GM23338 (cell line): ENCODE results near the gene CDYL. TPM values are rescaled to one million over a fixed set of nuclear protein-coding genes. Genes with fewer than 3 reads are reported as not detected.

Experiments
- ATAC-seq: fragments of 200-7000 bp; cut with Tn5 transposase; 3 replicates; pipeline ENCODE4 v1.9.1; 2020
- DNase-seq: peaks from one replicate; pipeline ENCODE4 v3.0.0-alpha.2; 2015; ENCODE audit warnings: low spot score
- H2AFZ ChIP-seq: fragments of 200-600 bp; sonication (generic); 2 replicates; pipeline ENCODE4 v1.8.0; 2016; ENCODE audit warnings: antibody characterized with exemption, mild to moderate bottlenecking, moderate library complexity
- H3F3A ChIP-seq: fragments of 200-600 bp; sonication (generic); replicated peaks from 2 replicates; pipeline ENCODE4 v1.8.0; 2017; ENCODE audit warnings: antibody characterized with exemption, mixed run types, low read depth
- H3K27ac ChIP-seq: fragments of 200-600 bp; sonication (generic); 2 replicates; pipeline ENCODE4 v1.6.1; 2016; ENCODE audit warnings: low read depth
- H3K27me3 ChIP-seq: fragments of 200-600 bp; sonication (generic); 2 replicates; pipeline ENCODE4 v1.8.0; 2016; ENCODE audit warnings: mild to moderate bottlenecking, mixed run types, moderate library complexity; ENCODE audit not compliant: insufficient read depth
- H3K36me3 ChIP-seq: fragments of 200-600 bp; sonication (generic); 2 replicates; pipeline ENCODE4 v1.8.0; 2016; ENCODE audit warnings: mild to moderate bottlenecking; ENCODE audit not compliant: insufficient read depth
- H3K4me1 ChIP-seq: fragments of 200-600 bp; sonication (generic); 2 replicates; pipeline ENCODE4 v1.8.0; 2016; ENCODE audit warnings: mild to moderate bottlenecking, moderate library complexity; ENCODE audit not compliant: insufficient read depth
- H3K4me2 ChIP-seq: fragments of 200-600 bp; sonication (generic); 2 replicates; pipeline ENCODE4 v1.7.1; 2017; ENCODE audit warnings: mixed run types
- H3K4me3 ChIP-seq: fragments of 200-600 bp; sonication (generic); 2 replicates; pipeline ENCODE4 v1.6.1; 2016; ENCODE audit warnings: mixed run types
- H3K79me2 ChIP-seq: fragments of 200-600 bp; sonication (generic); replicated peaks from 2 replicates; pipeline ENCODE4 v1.8.0; 2017; ENCODE audit warnings: mild to moderate bottlenecking; ENCODE audit not compliant: insufficient read depth
- H3K9me2 ChIP-seq: fragments of 200-600 bp; sonication (generic); 2 replicates; pipeline ENCODE4 v1.8.0; 2017; ENCODE audit not compliant: insufficient read depth
- H4K20me1 ChIP-seq: fragments of 200-600 bp; sonication (generic); replicated peaks from 2 replicates; pipeline ENCODE4 v1.8.0; 2017; ENCODE audit warnings: mild to moderate bottlenecking; ENCODE audit not compliant: insufficient read depth
- H3K27ac Mint-ChIP-seq: 2 replicates; pipeline ENCODE4 v1.8.0; 2020; ENCODE audit warnings: inconsistent platforms, mild to moderate bottlenecking, moderate library complexity, mixed read lengths
- H3K27me3 Mint-ChIP-seq: 3 replicates; pipeline ENCODE4 v1.8.0; 2022; ENCODE audit warnings: low read depth, mild to moderate bottlenecking, moderate library complexity, mixed read lengths, inconsistent platforms; ENCODE audit not compliant: insufficient read depth, poor library complexity
- H3K36me3 Mint-ChIP-seq: 3 replicates; pipeline ENCODE4 v1.8.0; 2021; ENCODE audit warnings: low read depth, mild to moderate bottlenecking, inconsistent platforms, moderate library complexity, mixed read lengths
- H3K4me1 Mint-ChIP-seq: 3 replicates; pipeline ENCODE4 v1.8.0; 2020; ENCODE audit warnings: mild to moderate bottlenecking, inconsistent platforms, mixed read lengths
- H3K4me3 Mint-ChIP-seq: 3 replicates; pipeline ENCODE4 v1.8.0; 2021; ENCODE audit warnings: moderate library complexity, mild to moderate bottlenecking, inconsistent platforms, mixed read lengths
- H3K9me3 Mint-ChIP-seq: 3 replicates; pipeline ENCODE4 v1.8.0; 2020; ENCODE audit warnings: moderate library complexity, mild to moderate bottlenecking, inconsistent platforms, mixed read lengths
- CREB1 ChIP-seq: fragments of 250-450 bp; sonication (Bioruptor Pico); IDR thresholded peaks from 2 replicates; pipeline ENCODE4 v1.5.0; 2020; ENCODE audit warnings: low read depth, mild to moderate bottlenecking, moderate library complexity
- CTCF ChIP-seq, 2 experiments: fragments of 200-600 bp in 1 of 2; sonication (generic) in 1 of 2; conservative IDR thresholded peaks; 2 replicates each; pipeline versions ENCODE4 v1.5.1 to v1.6.1; 2016 to 2017; ENCODE audit warnings: antibody characterized with exemption in 2 of 2, low read depth in 2 of 2, mild to moderate bottlenecking in 2 of 2, moderate library complexity in 1 of 2
- ETS1 ChIP-seq: IDR thresholded peaks from 2 replicates; pipeline ENCODE4 v1.6.1; 2016; ENCODE audit warnings: antibody characterized with exemption
- EZH2 ChIP-seq: fragments of 200-600 bp; sonication (generic); IDR thresholded peaks from one replicate; pipeline ENCODE4 v1.8.0; 2017; ENCODE audit warnings: antibody characterized with exemption, mild to moderate bottlenecking, low read depth; ENCODE audit not compliant: unreplicated experiment
- EZH2phosphoT487 ChIP-seq: fragments of 200-600 bp; sonication (generic); IDR thresholded peaks from one replicate; pipeline ENCODE4 v1.8.1; 2018; ENCODE audit warnings: antibody characterized with exemption; ENCODE audit not compliant: unreplicated experiment
- JUNB ChIP-seq: IDR thresholded peaks from one replicate; pipeline ENCODE4 v1.6.1; 2016; ENCODE audit warnings: antibody characterized with exemption; ENCODE audit not compliant: unreplicated experiment
- NANOG ChIP-seq: IDR thresholded peaks from 2 replicates; pipeline ENCODE4 v1.6.1; 2016; ENCODE audit warnings: antibody characterized with exemption, borderline replicate concordance
- POLR2AphosphoS5 ChIP-seq: IDR thresholded peaks from 2 replicates; pipeline ENCODE4 v1.6.1; 2016; ENCODE audit warnings: antibody characterized with exemption, low read depth
- STAT1 ChIP-seq: IDR thresholded peaks from one replicate; pipeline ENCODE4 v1.6.1; 2016; ENCODE audit warnings: antibody characterized with exemption; ENCODE audit not compliant: unreplicated experiment
- ZNF114 ChIP-seq: fragments of 250-450 bp; sonication (Bioruptor Pico); IDR thresholded peaks from 2 replicates; pipeline ENCODE4 v1.5.0; 2020; ENCODE audit warnings: mild to moderate bottlenecking, moderate library complexity
- ZNF331 ChIP-seq: fragments of 250-450 bp; sonication (Bioruptor Pico); IDR thresholded peaks from 2 replicates; pipeline ENCODE4 v1.5.0; 2020; ENCODE audit warnings: low read depth, mild to moderate bottlenecking, moderate library complexity
- polyA plus RNA-seq: library from polyadenylated mRNA; unstranded; fragments of >200 nt; fragmentation: Nextera tagmentation; extraction: Ambion mirVana; gene quantifications from 2 replicates; pipeline ENCODE4 v1.2.1, GENCODE V29; 2016
- total RNA-seq: library from RNA; depleted of rRNA; stranded (reverse); fragments of >200 nt; shearing (Covaris generic); gene quantifications from 2 replicates; pipeline ENCODE4 v1.2.3, GENCODE V29; 2014
- TF ChIP-seq, protein P1 (sequence below): IDR thresholded peaks from one replicate; pipeline ENCODE4 v1.6.1; 2018; ENCODE audit warnings: antibody characterized with exemption; ENCODE audit not compliant: unreplicated experiment
- TF ChIP-seq, protein P2 (sequence below): fragments of 250-450 bp; sonication (Bioruptor Pico); IDR thresholded peaks from 2 replicates; pipeline ENCODE4 v1.5.0; 2020; ENCODE audit warnings: mild to moderate bottlenecking, moderate library complexity

Gene CDYL
- total and polyA plus RNA-seq, 2 experiments from 2014 or later, result 67.2 to 128 TPM

GRCh38 chr6:4923081-4923480, 146.9 kb downstream of the CDYL start:
- Histone ChIP-seq H3K79me2 (peaks cover 95% of the 10 kb centered on the region), H4K20me1 (peaks cover 24% of the 10 kb centered on the region), H3K4me2 (no peak overlapping the region), H3K4me3 (no peak overlapping the region), H3K27me3 (no peaks in the 10 kb centered on the region), H3K9me2 (no peaks in the 10 kb centered on the region), H3K27ac (no peak overlapping the region), H3K4me1 (peaks cover 58% of the 10 kb centered on the region), H3K36me3 (no peaks in the 10 kb centered on the region), H2AFZ (no peak overlapping the region), H3F3A (0 out of 2 replicates have a peak, but pooled peaks cover 4% of the 10 kb centered on the region)
- peaks cover 8% of the 10 kb centered on the region for H3K27me3 Mint-ChIP-seq
- no peak for ATAC-seq
- no peak overlapping the region for H3K4me3 Mint-ChIP-seq
- TF ChIP-seq ETS1 (no peak), CTCF (conservative IDR thresholded peaks at IDR 0.05; ENCODE audit: low read depth in 2 of 2) (no peak), POLR2AphosphoS5 (no peak), STAT1 (no peak), NANOG (no peak), JUNB (no peak), ZNF331 (CRISPR knock-in tag) (no peak), ZNF114 (CRISPR knock-in tag) (no peak), EZH2phosphoT487 (no peak), EZH2 (no peak), CREB1 (CRISPR knock-in tag) (no peak)
- TF ChIP-seq, protein P1, sequence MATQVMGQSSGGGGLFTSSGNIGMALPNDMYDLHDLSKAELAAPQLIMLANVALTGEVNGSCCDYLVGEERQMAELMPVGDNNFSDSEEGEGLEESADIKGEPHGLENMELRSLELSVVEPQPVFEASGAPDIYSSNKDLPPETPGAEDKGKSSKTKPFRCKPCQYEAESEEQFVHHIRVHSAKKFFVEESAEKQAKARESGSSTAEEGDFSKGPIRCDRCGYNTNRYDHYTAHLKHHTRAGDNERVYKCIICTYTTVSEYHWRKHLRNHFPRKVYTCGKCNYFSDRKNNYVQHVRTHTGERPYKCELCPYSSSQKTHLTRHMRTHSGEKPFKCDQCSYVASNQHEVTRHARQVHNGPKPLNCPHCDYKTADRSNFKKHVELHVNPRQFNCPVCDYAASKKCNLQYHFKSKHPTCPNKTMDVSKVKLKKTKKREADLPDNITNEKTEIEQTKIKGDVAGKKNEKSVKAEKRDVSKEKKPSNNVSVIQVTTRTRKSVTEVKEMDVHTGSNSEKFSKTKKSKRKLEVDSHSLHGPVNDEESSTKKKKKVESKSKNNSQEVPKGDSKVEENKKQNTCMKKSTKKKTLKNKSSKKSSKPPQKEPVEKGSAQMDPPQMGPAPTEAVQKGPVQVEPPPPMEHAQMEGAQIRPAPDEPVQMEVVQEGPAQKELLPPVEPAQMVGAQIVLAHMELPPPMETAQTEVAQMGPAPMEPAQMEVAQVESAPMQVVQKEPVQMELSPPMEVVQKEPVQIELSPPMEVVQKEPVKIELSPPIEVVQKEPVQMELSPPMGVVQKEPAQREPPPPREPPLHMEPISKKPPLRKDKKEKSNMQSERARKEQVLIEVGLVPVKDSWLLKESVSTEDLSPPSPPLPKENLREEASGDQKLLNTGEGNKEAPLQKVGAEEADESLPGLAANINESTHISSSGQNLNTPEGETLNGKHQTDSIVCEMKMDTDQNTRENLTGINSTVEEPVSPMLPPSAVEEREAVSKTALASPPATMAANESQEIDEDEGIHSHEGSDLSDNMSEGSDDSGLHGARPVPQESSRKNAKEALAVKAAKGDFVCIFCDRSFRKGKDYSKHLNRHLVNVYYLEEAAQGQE, result no peak
- TF ChIP-seq, protein P2, sequence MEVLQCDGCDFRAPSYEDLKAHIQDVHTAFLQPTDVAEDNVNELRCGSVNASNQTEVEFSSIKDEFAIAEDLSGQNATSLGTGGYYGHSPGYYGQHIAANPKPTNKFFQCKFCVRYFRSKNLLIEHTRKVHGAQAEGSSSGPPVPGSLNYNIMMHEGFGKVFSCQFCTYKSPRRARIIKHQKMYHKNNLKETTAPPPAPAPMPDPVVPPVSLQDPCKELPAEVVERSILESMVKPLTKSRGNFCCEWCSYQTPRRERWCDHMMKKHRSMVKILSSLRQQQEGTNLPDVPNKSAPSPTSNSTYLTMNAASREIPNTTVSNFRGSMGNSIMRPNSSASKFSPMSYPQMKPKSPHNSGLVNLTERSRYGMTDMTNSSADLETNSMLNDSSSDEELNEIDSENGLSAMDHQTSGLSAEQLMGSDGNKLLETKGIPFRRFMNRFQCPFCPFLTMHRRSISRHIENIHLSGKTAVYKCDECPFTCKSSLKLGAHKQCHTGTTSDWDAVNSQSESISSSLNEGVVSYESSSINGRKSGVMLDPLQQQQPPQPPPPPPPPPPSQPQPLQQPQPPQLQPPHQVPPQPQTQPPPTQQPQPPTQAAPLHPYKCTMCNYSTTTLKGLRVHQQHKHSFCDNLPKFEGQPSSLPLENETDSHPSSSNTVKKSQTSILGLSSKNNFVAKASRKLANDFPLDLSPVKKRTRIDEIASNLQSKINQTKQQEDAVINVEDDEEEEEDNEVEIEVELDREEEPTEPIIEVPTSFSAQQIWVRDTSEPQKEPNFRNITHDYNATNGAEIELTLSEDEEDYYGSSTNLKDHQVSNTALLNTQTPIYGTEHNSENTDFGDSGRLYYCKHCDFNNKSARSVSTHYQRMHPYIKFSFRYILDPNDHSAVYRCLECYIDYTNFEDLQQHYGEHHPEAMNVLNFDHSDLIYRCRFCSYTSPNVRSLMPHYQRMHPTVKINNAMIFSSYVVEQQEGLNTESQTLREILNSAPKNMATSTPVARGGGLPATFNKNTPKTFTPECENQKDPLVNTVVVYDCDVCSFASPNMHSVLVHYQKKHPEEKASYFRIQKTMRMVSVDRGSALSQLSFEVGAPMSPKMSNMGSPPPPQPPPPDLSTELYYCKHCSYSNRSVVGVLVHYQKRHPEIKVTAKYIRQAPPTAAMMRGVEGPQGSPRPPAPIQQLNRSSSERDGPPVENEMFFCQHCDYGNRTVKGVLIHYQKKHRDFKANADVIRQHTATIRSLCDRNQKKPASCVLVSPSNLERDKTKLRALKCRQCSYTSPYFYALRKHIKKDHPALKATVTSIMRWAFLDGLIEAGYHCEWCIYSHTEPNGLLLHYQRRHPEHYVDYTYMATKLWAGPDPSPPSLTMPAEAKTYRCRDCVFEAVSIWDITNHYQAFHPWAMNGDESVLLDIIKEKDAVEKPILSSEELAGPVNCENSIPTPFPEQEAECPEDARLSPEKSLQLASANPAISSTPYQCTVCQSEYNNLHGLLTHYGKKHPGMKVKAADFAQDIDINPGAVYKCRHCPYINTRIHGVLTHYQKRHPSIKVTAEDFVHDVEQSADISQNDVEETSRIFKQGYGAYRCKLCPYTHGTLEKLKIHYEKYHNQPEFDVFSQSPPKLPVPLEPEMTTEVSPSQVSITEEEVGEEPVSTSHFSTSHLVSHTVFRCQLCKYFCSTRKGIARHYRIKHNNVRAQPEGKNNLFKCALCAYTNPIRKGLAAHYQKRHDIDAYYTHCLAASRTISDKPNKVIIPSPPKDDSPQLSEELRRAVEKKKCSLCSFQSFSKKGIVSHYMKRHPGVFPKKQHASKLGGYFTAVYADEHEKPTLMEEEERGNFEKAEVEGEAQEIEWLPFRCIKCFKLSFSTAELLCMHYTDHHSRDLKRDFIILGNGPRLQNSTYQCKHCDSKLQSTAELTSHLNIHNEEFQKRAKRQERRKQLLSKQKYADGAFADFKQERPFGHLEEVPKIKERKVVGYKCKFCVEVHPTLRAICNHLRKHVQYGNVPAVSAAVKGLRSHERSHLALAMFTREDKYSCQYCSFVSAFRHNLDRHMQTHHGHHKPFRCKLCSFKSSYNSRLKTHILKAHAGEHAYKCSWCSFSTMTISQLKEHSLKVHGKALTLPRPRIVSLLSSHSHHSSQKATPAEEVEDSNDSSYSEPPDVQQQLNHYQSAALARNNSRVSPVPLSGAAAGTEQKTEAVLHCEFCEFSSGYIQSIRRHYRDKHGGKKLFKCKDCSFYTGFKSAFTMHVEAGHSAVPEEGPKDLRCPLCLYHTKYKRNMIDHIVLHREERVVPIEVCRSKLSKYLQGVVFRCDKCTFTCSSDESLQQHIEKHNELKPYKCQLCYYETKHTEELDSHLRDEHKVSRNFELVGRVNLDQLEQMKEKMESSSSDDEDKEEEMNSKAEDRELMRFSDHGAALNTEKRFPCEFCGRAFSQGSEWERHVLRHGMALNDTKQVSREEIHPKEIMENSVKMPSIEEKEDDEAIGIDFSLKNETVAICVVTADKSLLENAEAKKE (CRISPR knock-in tag), result no peak
- H3K9me3 Mint-ChIP-seq, result peaks cover 2% of the 10 kb centered on the region; the same call in 1 of the 3 replicates
- peaks cover 71% of the 10 kb centered on the region for H3K4me1 Mint-ChIP-seq
- H3K36me3 Mint-ChIP-seq, result peaks cover 25% of the 10 kb centered on the region
- no peak overlapping the region for H3K27ac Mint-ChIP-seq
- no peak for DNase-seq
